Esophagus (tissue), 2 donors: Measurements from ENCODE around the gene TMPRSS6. TPM values are rescaled to one million over a fixed set of nuclear protein-coding genes. Genes with fewer than 3 reads are reported as not detected.

Experiments used
- polyA plus RNA-seq, 2 donors: library from polyadenylated mRNA; stranded (reverse); fragments of 200-250 nt; gene quantifications; one replicate each; pipeline ENCODE4 v1.2.3, GENCODE V29; 2013
- donor health status: healthy with polysubstance abuse.
- donor health status: Bipolar disorder and iron deficiency.

Gene TMPRSS6
- polyA plus RNA-seq, 2 donors = 0.04 to 0.05 TPM

Other genes with a start within 250 kb of the TMPRSS6 start
- 1 to 10 TPM; 4.2 to 7.0 TPM for gene NCF4, start 248.7 kb downstream of the TMPRSS6 start, polyA plus RNA-seq
- gene CSF2RB, start 196.1 kb downstream of the TMPRSS6 start, polyA plus RNA-seq = 1 to 10 TPM in 1 of 2 donors, under 1 TPM in 1; 0.75 to 1.5 TPM
- 100 to 1,000 TPM; 108 to 140 TPM for gene TST, start 90.3 kb downstream of the TMPRSS6 start, polyA plus RNA-seq
- 100 to 1,000 TPM; 104 to 147 TPM for gene MPST, start 90.0 kb downstream of the TMPRSS6 start, polyA plus RNA-seq
- 1 to 10 TPM; 6.7 to 7.4 TPM for gene KCTD17, start 58.0 kb downstream of the TMPRSS6 start, polyA plus RNA-seq
- 1 to 10 TPM in 1 of 2 donors, under 1 TPM in 1; 0.65 to 1.2 TPM for gene IL2RB, start 40.2 kb upstream of the TMPRSS6 start, polyA plus RNA-seq
- 1 to 10 TPM; 1.3 to 4.9 TPM for gene C1QTNF6, start 78.5 kb upstream of the TMPRSS6 start, polyA plus RNA-seq
- under 1 TPM in 1 of 2 donors, not detected in 1; 0.02 TPM for gene SSTR3, start 102.8 kb upstream of the TMPRSS6 start, polyA plus RNA-seq
- 1 to 10 TPM; 7.2 to 9.4 TPM for gene RAC2, start 134.6 kb upstream of the TMPRSS6 start, polyA plus RNA-seq
- 1 to 10 TPM; 1.4 to 4.1 TPM for gene CYTH4, start 172.8 kb upstream of the TMPRSS6 start, polyA plus RNA-seq